22Rv1 (cell line): ENCODE results near the gene ASCC2.

ENCODE experiments used
- CTCF ChIP-seq: fragments of 450-650 bp; IDR thresholded peaks from 2 replicates; pipeline ENCODE4 v1.5.1; 2017; ENCODE audit warnings: mild to moderate bottlenecking
- ZFX ChIP-seq: fragments of 450-650 bp; IDR thresholded peaks from 2 replicates; pipeline ENCODE4 v1.6.1; 2017; ENCODE audit warnings: antibody characterized with exemption, borderline replicate concordance

- TF ChIP-seq CTCF = no peak
- TF ChIP-seq ZFX = no peak
Measured at GRCh38 chr22:29788339-29789279, 49.5 kb downstream of the ASCC2 start.
